ENCODE measurements around the gene MPZL1.

MPZL1 gene

GRCh38 chr1:167808104-167808503, 86.3 kb downstream of the MPZL1 start:
- Histone ChIP-seq H3K36me3 (ENCODE audit: control insufficient read depth in 2 of 2, insufficient read depth in 2 of 2, low read length in 2 of 2) (no peaks in the 10 kb centered on the region), H3K9me3 (ENCODE audit: control insufficient read depth in 2 of 2, low read length in 2 of 2) (no peaks in the 10 kb centered on the region), H3K27me3 (ENCODE audit: control insufficient read depth in 1 of 2, insufficient read depth in 2 of 2, low read length in 2 of 2) (no peaks in the 10 kb centered on the region), H3K27ac (ENCODE audit: low read length) (no peak overlapping the region), H3K4me3 (ENCODE audit: low read length in 2 of 2) (no peak overlapping the region), H3K9ac (ENCODE audit: low read length in 2 of 2) (no peak overlapping the region), H3K4me1 (ENCODE audit: control insufficient read depth, insufficient read depth, low read length) (no peaks in the 10 kb centered on the region)

- Histone ChIP-seq H3K9ac (ENCODE audit: low read length in 2 of 2) (no peak overlapping the region), H3K9me3 (ENCODE audit: control insufficient read depth in 2 of 2, low read length in 2 of 2) (no peaks in the 10 kb centered on the region), H3K27me3 (ENCODE audit: control insufficient read depth in 1 of 2, insufficient read depth in 2 of 2, low read length in 2 of 2) (no peaks in the 10 kb centered on the region), H3K27ac (ENCODE audit: low read length) (no peak overlapping the region), H3K36me3 (ENCODE audit: control insufficient read depth in 2 of 2, insufficient read depth in 2 of 2, low read length in 2 of 2) (no peaks in the 10 kb centered on the region), H3K4me1 (ENCODE audit: control insufficient read depth, insufficient read depth, low read length) (no peaks in the 10 kb centered on the region), H3K4me3 (ENCODE audit: low read length in 2 of 2) (no peak overlapping the region)
Observed at GRCh38 chr1:167808690-167809089, 86.9 kb downstream of the MPZL1 start.

- Histone ChIP-seq H3K4me3 (ENCODE audit: low read length in 2 of 2) (no peak overlapping the region), H3K9ac (ENCODE audit: low read length in 2 of 2) (no peak overlapping the region), H3K36me3 (ENCODE audit: control insufficient read depth in 2 of 2, insufficient read depth in 2 of 2, low read length in 2 of 2) (no peaks in the 10 kb centered on the region), H3K9me3 (ENCODE audit: control insufficient read depth in 2 of 2, low read length in 2 of 2) (no peaks in the 10 kb centered on the region), H3K4me1 (ENCODE audit: control insufficient read depth, insufficient read depth, low read length) (no peaks in the 10 kb centered on the region), H3K27ac (ENCODE audit: low read length) (no peak overlapping the region), H3K27me3 (ENCODE audit: control insufficient read depth in 1 of 2, insufficient read depth in 2 of 2, low read length in 2 of 2) (no peaks in the 10 kb centered on the region)
Observed at GRCh38 chr1:167812972-167813371, 91.2 kb downstream of the MPZL1 start.

- no peak overlapping the region for H3K4me3 ChIP-seq (ENCODE audit: low read length in 2 of 2)
Observed at GRCh38 chr1:167815650-167816049, 93.9 kb downstream of the MPZL1 start.

GRCh38 chr1:167819849-167820683, 98.3 kb downstream of the MPZL1 start:
- H3K27ac ChIP-seq (ENCODE audit: low read length), result peak overlapping the region; percentile 53
- peak overlapping the region; percentile 27 to 64 for H3K4me3 ChIP-seq (ENCODE audit: low read length in 2 of 2)
- no peaks in the 10 kb centered on the region for H3K36me3 ChIP-seq (ENCODE audit: control insufficient read depth in 2 of 2, insufficient read depth in 2 of 2, low read length in 2 of 2)
- H3K9ac ChIP-seq (ENCODE audit: low read length in 2 of 2), result peak overlapping the region in 1 of 2 donors; percentile 44
- H3K27me3 ChIP-seq (ENCODE audit: control insufficient read depth in 1 of 2, insufficient read depth in 2 of 2, low read length in 2 of 2), result no peaks in the 10 kb centered on the region
- peaks cover 3% of the 10 kb centered on the region for H3K4me1 ChIP-seq (ENCODE audit: control insufficient read depth, insufficient read depth, low read length)
- no peaks in the 10 kb centered on the region for H3K9me3 ChIP-seq (ENCODE audit: control insufficient read depth in 2 of 2, low read length in 2 of 2)

More at GRCh38 chr1:167815650-167816049, 93.9 kb downstream of the MPZL1 start:
- H3K9ac ChIP-seq (ENCODE audit: low read length in 2 of 2), result no peak overlapping the region
- no peaks in the 10 kb centered on the region for H3K27me3 ChIP-seq (ENCODE audit: control insufficient read depth in 1 of 2, insufficient read depth in 2 of 2, low read length in 2 of 2)
- no peaks in the 10 kb centered on the region for H3K9me3 ChIP-seq (ENCODE audit: control insufficient read depth in 2 of 2, low read length in 2 of 2)
- no peak overlapping the region for H3K27ac ChIP-seq (ENCODE audit: low read length)
- no peaks in the 10 kb centered on the region for H3K36me3 ChIP-seq (ENCODE audit: control insufficient read depth in 2 of 2, insufficient read depth in 2 of 2, low read length in 2 of 2)
- peaks cover 3% of the 10 kb centered on the region for H3K4me1 ChIP-seq (ENCODE audit: control insufficient read depth, insufficient read depth, low read length)

GRCh38 chr1:167820684-167821355, 99.0 kb downstream of the MPZL1 start:
- peak overlapping the region; percentile 53 for H3K27ac ChIP-seq (ENCODE audit: low read length)
- peak overlapping the region in 1 of 2 donors; percentile 27 for H3K4me3 ChIP-seq (ENCODE audit: low read length in 2 of 2)
- H3K9ac ChIP-seq (ENCODE audit: low read length in 2 of 2), result no peak overlapping the region
- no peaks in the 10 kb centered on the region for H3K9me3 ChIP-seq (ENCODE audit: control insufficient read depth in 2 of 2, low read length in 2 of 2)
- no peaks in the 10 kb centered on the region for H3K27me3 ChIP-seq (ENCODE audit: control insufficient read depth in 1 of 2, insufficient read depth in 2 of 2, low read length in 2 of 2)
- H3K36me3 ChIP-seq (ENCODE audit: control insufficient read depth in 2 of 2, insufficient read depth in 2 of 2, low read length in 2 of 2), result no peaks in the 10 kb centered on the region
- H3K4me1 ChIP-seq (ENCODE audit: control insufficient read depth, insufficient read depth, low read length), result peaks cover 3% of the 10 kb centered on the region

- no peak overlapping the region for H3K9ac ChIP-seq (ENCODE audit: low read length in 2 of 2)
- no peaks in the 10 kb centered on the region for H3K27me3 ChIP-seq (ENCODE audit: control insufficient read depth in 1 of 2, insufficient read depth in 2 of 2, low read length in 2 of 2)
- peaks cover 3% of the 10 kb centered on the region for H3K4me1 ChIP-seq (ENCODE audit: control insufficient read depth, insufficient read depth, low read length)
- H3K27ac ChIP-seq (ENCODE audit: low read length), result no peak overlapping the region
- no peak overlapping the region for H3K4me3 ChIP-seq (ENCODE audit: low read length in 2 of 2)
- H3K36me3 ChIP-seq (ENCODE audit: control insufficient read depth in 2 of 2, insufficient read depth in 2 of 2, low read length in 2 of 2), result no peaks in the 10 kb centered on the region
- H3K9me3 ChIP-seq (ENCODE audit: control insufficient read depth in 2 of 2, low read length in 2 of 2), result no peaks in the 10 kb centered on the region
Observed at GRCh38 chr1:167821356-167821685, 99.5 kb downstream of the MPZL1 start.

- Histone ChIP-seq H3K4me3 (ENCODE audit: low read length in 2 of 2) (no peak overlapping the region), H3K9me3 (ENCODE audit: control insufficient read depth in 2 of 2, low read length in 2 of 2) (no peaks in the 10 kb centered on the region), H3K27ac (ENCODE audit: low read length) (no peak overlapping the region), H3K36me3 (ENCODE audit: control insufficient read depth in 2 of 2, insufficient read depth in 2 of 2, low read length in 2 of 2) (no peaks in the 10 kb centered on the region), H3K9ac (ENCODE audit: low read length in 2 of 2) (no peak overlapping the region), H3K27me3 (ENCODE audit: control insufficient read depth in 1 of 2, insufficient read depth in 2 of 2, low read length in 2 of 2) (no peaks in the 10 kb centered on the region), H3K4me1 (ENCODE audit: control insufficient read depth, insufficient read depth, low read length) (peaks cover 3% of the 10 kb centered on the region)
Observed at GRCh38 chr1:167821969-167822685, 100.3 kb downstream of the MPZL1 start.

- Histone ChIP-seq H3K27me3 (ENCODE audit: control insufficient read depth in 1 of 2, insufficient read depth in 2 of 2, low read length in 2 of 2) (no peaks in the 10 kb centered on the region), H3K4me3 (ENCODE audit: low read length in 2 of 2) (no peak overlapping the region), H3K9me3 (ENCODE audit: control insufficient read depth in 2 of 2, low read length in 2 of 2) (no peaks in the 10 kb centered on the region), H3K4me1 (ENCODE audit: control insufficient read depth, insufficient read depth, low read length) (peaks cover 3% of the 10 kb centered on the region), H3K36me3 (ENCODE audit: control insufficient read depth in 2 of 2, insufficient read depth in 2 of 2, low read length in 2 of 2) (no peaks in the 10 kb centered on the region), H3K9ac (ENCODE audit: low read length in 2 of 2) (no peak overlapping the region), H3K27ac (ENCODE audit: low read length) (no peak overlapping the region)
Observed at GRCh38 chr1:167824163-167824794, 102.5 kb downstream of the MPZL1 start.

GRCh38 chr1:167825419-167826079, 103.8 kb downstream of the MPZL1 start:
- no peak overlapping the region for H3K4me3 ChIP-seq (ENCODE audit: low read length in 2 of 2)
- H3K9ac ChIP-seq (ENCODE audit: low read length in 2 of 2), result no peak overlapping the region
- H3K9me3 ChIP-seq (ENCODE audit: control insufficient read depth in 2 of 2, low read length in 2 of 2), result no peaks in the 10 kb centered on the region
- no peak overlapping the region for H3K27ac ChIP-seq (ENCODE audit: low read length)
- no peaks in the 10 kb centered on the region for H3K4me1 ChIP-seq (ENCODE audit: control insufficient read depth, insufficient read depth, low read length)
- H3K36me3 ChIP-seq (ENCODE audit: control insufficient read depth in 2 of 2, insufficient read depth in 2 of 2, low read length in 2 of 2), result no peaks in the 10 kb centered on the region
- H3K27me3 ChIP-seq (ENCODE audit: control insufficient read depth in 1 of 2, insufficient read depth in 2 of 2, low read length in 2 of 2), result no peaks in the 10 kb centered on the region
